ENCODE results near the gene MORN1. TPM values are rescaled to one million over a fixed set of nuclear protein-coding genes. Genes with fewer than 3 reads are reported as not detected.

Gene MORN1
- total and polyA plus RNA-seq, 2 of the 4 experiments (the other 2 are of a cell fraction) = 3.0 to 4.2 TPM

DNA sequence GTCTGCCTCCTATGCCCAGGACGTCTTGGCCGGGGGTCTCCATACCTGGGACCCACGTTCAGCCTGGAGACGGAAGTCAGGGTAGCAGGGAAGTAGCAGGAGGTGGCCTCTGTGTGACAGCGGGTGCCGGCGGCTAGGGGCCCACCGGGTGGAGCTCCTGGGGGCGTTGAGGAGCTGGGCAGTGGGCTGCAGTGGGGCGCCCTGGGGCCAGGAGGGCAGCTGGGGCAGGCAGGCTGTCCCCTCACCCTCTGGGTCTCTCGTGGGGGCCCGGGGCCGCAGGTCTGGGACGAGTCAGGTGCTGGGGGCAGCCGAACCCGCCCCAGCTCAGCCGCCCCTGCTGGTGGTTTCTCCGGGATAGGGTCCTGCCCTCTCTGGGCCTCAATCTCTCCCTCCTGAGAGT lies 35.7 kb upstream of the MORN1 start:
- ChIA-PET POLR2A (ENCODE audit: unreplicated experiment) (no interaction called here), CTCF (interaction anchor here (1.1 kb wide), 1 partner anchor 121 kb away, joined by 3 read pairs; no protein-coding TSS in a partner anchor)
- Histone ChIP-seq H2AK9ac (replicated peaks; ENCODE audit: low read depth, low read length, poor library complexity) (no peak overlapping the region), H4K5ac (ENCODE audit: low read depth, low read length) (no peak overlapping the region), H3K27ac (ENCODE audit: insufficient read depth, low read length) (no peak overlapping the region), H2AK5ac (ENCODE audit: low read depth, low read length) (no peak overlapping the region), H4K8ac (ENCODE audit: low read depth in 2 of 2, low read length in 2 of 2) (no peak overlapping the region), H3K79me1 (ENCODE audit: low read depth in 1 of 2, low read length in 2 of 2) (no peaks in the 10 kb centered on the region), H3K9me3 (ENCODE audit: control insufficient read depth, insufficient read depth, low read length) (peaks cover 11% of the 10 kb centered on the region), H3K4me1 (ENCODE audit: control insufficient read depth, insufficient read depth, low read length) (no peaks in the 10 kb centered on the region), H3K4me2 (ENCODE audit: low read depth, low read length) (no peak overlapping the region), H2BK120ac (ENCODE audit: low read depth, low read length) (no peak overlapping the region), H3K18ac (ENCODE audit: low read depth, low read length) (no peak overlapping the region), H2AFZ (replicated peaks; ENCODE audit: low read length, poor library complexity) (no peak overlapping the region), H3K56ac (ENCODE audit: extremely low read depth, insufficient read depth, low read length) (no peak overlapping the region), H3K27me3 (ENCODE audit: control insufficient read depth, insufficient read depth, low read length) (peaks cover 15% of the 10 kb centered on the region), H3K9ac (ENCODE audit: low read depth, low read length) (no peak overlapping the region), H3K9me1 (ENCODE audit: insufficient read depth, low read length) (no peaks in the 10 kb centered on the region), H4K91ac (ENCODE audit: insufficient read depth, low read depth, low read length) (no peak overlapping the region), H3K4me3 (ENCODE audit: insufficient read depth, low read depth, low read length) (no peak overlapping the region), H3K4ac (ENCODE audit: low read depth, low read length) (no peak overlapping the region), H2BK5ac (ENCODE audit: low read depth, low read length, poor library complexity, severe bottlenecking) (no peak overlapping the region), H3K36me3 (ENCODE audit: control insufficient read depth, insufficient read depth, low read length) (no peaks in the 10 kb centered on the region), H3K23ac (ENCODE audit: low read depth, low read length) (no peak overlapping the region), H2BK15ac (ENCODE audit: low read depth, low read length) (no peak overlapping the region), H4K20me1 (ENCODE audit: insufficient read depth, low read length) (no peaks in the 10 kb centered on the region; the same call in 1 of the 2 replicates), H2BK20ac (ENCODE audit: low read depth, low read length) (no peak overlapping the region), H3K14ac (replicated peaks; ENCODE audit: low read depth, low read length) (no peak overlapping the region)
- DNase-seq = no peak
- WGBS, 2 experiments (ENCODE audit: extremely low coverage in 2 of 2, insufficient read length in 1 of 2) = no CpG with 5 or more reads among the region's 18 CpGs
- dilution Hi-C loops (cut with HindIII; ENCODE audit: low sequenced_read_pairs, unreplicated experiment) (no loop called here), intact Hi-C loops (cut with micrococcal nuclease) (no loop called here), in situ Hi-C loops (cut with MboI; ENCODE audit: low sequenced_read_pairs) (loop anchor here (25.0 kb wide), 1 partner anchor 635 kb away; the partner anchor contains the start of gene PRDM16)
- TF ChIP-seq, protein P1, sequence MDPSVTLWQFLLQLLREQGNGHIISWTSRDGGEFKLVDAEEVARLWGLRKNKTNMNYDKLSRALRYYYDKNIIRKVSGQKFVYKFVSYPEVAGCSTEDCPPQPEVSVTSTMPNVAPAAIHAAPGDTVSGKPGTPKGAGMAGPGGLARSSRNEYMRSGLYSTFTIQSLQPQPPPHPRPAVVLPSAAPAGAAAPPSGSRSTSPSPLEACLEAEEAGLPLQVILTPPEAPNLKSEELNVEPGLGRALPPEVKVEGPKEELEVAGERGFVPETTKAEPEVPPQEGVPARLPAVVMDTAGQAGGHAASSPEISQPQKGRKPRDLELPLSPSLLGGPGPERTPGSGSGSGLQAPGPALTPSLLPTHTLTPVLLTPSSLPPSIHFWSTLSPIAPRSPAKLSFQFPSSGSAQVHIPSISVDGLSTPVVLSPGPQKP (IDR thresholded peaks at IDR 0.05; ENCODE audit: borderline replicate concordance, low read depth, low read length) = no peak
- no peak for TF ChIP-seq NFE2L2 (IDR thresholded peaks at IDR 0.05; ENCODE audit: low read depth, low read length)
- no peak for TF ChIP-seq MAFK (IDR thresholded peaks at IDR 0.05; ENCODE audit: low read depth, low read length)
- no peak for TF ChIP-seq RFX5 (IDR thresholded peaks at IDR 0.05; ENCODE audit: low read depth, low read length)
- no peak for TF ChIP-seq CEBPB (IDR thresholded peaks at IDR 0.05; ENCODE audit: low read depth, low read length)
- no peak for TF ChIP-seq FOS (IDR thresholded peaks at IDR 0.05; ENCODE audit: low read depth, low read length)
- TF ChIP-seq, protein P2, sequence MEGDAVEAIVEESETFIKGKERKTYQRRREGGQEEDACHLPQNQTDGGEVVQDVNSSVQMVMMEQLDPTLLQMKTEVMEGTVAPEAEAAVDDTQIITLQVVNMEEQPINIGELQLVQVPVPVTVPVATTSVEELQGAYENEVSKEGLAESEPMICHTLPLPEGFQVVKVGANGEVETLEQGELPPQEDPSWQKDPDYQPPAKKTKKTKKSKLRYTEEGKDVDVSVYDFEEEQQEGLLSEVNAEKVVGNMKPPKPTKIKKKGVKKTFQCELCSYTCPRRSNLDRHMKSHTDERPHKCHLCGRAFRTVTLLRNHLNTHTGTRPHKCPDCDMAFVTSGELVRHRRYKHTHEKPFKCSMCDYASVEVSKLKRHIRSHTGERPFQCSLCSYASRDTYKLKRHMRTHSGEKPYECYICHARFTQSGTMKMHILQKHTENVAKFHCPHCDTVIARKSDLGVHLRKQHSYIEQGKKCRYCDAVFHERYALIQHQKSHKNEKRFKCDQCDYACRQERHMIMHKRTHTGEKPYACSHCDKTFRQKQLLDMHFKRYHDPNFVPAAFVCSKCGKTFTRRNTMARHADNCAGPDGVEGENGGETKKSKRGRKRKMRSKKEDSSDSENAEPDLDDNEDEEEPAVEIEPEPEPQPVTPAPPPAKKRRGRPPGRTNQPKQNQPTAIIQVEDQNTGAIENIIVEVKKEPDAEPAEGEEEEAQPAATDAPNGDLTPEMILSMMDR (conservative IDR thresholded peaks at IDR 0.05; ENCODE audit: low read depth, low read length) = no peak
- no TSS peak for BruUV-seq (replicated peaks)
- no peak for ATAC-seq (ENCODE audit: low read depth)

All from IMR-90 (cell line).